Right atrium auricular region (tissue), 2 donors: Measurements from ENCODE around the gene ATG7. TPM values are rescaled to one million over a fixed set of nuclear protein-coding genes. Genes with fewer than 3 reads are reported as not detected.

Source experiments
- DNase-seq: peaks from one replicate; pipeline ENCODE4 v3.0.0-alpha.2; 2019; ENCODE audit warnings: low spot score
- H3K27ac ChIP-seq, 2 donors: fragments of 200-600 bp; sonication (generic); 1 replicate in 1 of 2; 2 replicates in 1 of 2; pipeline ENCODE4 v1.5.1; 2016 to 2019
- H3K27me3 ChIP-seq, 2 donors: fragments of 200-600 bp; sonication (generic); one replicate each; pipeline versions ENCODE4 v1.5.1 to v1.6.0; 2017 to 2019
- H3K36me3 ChIP-seq: fragments of 200-600 bp; sonication (generic); one replicate; pipeline ENCODE4 v1.5.1; 2016
- H3K4me1 ChIP-seq, 2 donors: fragments of 200-600 bp; sonication (generic); one replicate each; pipeline versions ENCODE4 v1.5.1 to v1.6.0; 2017 to 2019
- H3K4me3 ChIP-seq, 2 donors: fragments of 200-600 bp; sonication (generic); 1 replicate in 1 of 2; 2 replicates in 1 of 2; pipeline ENCODE4 v1.5.1; 2017 to 2019; ENCODE audit warnings: mild to moderate bottlenecking in 1 of 2, moderate library complexity in 1 of 2
- H3K9me3 ChIP-seq, 2 donors: fragments of 200-600 bp; sonication (generic); one replicate each; pipeline ENCODE4 v1.5.1; 2019
- total RNA-seq, 2 donors: library from RNA; depleted of rRNA; stranded (reverse); fragments of >200 nt; gene quantifications; one replicate each; pipeline ENCODE4 v1.1.0, GENCODE V29; 2016
- TF ChIP-seq, protein P1 (sequence below), 2 donors: fragments of 200-600 bp; sonication (generic); IDR thresholded peaks; one replicate each; pipeline ENCODE4 v1.5.1; 2019; ENCODE audit warnings: antibody characterized with exemption in 2 of 2

The ATG7 gene
- total RNA-seq, 2 donors from 2014 or later: 15.2 to 23.8 TPM

DNA sequence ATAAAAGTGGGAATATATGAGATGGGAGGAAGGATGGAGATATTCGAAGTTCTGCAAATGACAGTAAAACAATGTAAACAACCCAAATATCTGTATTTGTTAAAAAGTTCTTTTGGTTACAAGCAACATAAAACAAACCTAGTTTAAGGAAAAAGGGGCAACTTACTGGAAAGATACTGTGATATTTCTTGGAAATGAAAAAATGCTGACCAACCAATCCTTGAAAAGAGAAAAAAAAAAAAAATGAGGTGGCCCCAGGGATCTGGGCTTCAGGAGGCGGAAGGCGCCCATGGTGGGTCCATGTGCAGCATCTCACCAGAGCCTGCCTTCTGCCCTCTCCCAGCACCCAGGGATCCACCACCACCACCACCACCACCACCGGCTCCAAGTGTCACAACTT lies 312.4 kb downstream of the ATG7 start:
- Histone ChIP-seq H3K27me3 (no peaks in the 10 kb centered on the region), H3K27ac (no peak overlapping the region), H3K36me3 (no peaks in the 10 kb centered on the region), H3K4me1 (peaks cover 0 to 87% of the 10 kb centered on the region in 2 donors), H3K4me3 (no peak overlapping the region), H3K9me3 (no peaks in the 10 kb centered on the region)
- TF ChIP-seq, protein P1, sequence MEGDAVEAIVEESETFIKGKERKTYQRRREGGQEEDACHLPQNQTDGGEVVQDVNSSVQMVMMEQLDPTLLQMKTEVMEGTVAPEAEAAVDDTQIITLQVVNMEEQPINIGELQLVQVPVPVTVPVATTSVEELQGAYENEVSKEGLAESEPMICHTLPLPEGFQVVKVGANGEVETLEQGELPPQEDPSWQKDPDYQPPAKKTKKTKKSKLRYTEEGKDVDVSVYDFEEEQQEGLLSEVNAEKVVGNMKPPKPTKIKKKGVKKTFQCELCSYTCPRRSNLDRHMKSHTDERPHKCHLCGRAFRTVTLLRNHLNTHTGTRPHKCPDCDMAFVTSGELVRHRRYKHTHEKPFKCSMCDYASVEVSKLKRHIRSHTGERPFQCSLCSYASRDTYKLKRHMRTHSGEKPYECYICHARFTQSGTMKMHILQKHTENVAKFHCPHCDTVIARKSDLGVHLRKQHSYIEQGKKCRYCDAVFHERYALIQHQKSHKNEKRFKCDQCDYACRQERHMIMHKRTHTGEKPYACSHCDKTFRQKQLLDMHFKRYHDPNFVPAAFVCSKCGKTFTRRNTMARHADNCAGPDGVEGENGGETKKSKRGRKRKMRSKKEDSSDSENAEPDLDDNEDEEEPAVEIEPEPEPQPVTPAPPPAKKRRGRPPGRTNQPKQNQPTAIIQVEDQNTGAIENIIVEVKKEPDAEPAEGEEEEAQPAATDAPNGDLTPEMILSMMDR (IDR thresholded peaks at IDR 0.05): no peak
- no peak for DNase-seq

GRCh38 chr3:11587766-11588165 lies 315.6 kb downstream of the ATG7 start:
- H3K9me3 ChIP-seq: no peaks in the 10 kb centered on the region
- TF ChIP-seq, protein P1 (IDR thresholded peaks at IDR 0.05): no peak
- DNase-seq: no peak
- no peak overlapping the region for H3K4me3 ChIP-seq
- H3K27ac ChIP-seq: peak overlapping the region in 1 of 2 donors; percentile 2
- no peaks in the 10 kb centered on the region for H3K27me3 ChIP-seq
- H3K36me3 ChIP-seq: no peaks in the 10 kb centered on the region
- H3K4me1 ChIP-seq: peaks cover 0 to 97% of the 10 kb centered on the region in 2 donors

DNA sequence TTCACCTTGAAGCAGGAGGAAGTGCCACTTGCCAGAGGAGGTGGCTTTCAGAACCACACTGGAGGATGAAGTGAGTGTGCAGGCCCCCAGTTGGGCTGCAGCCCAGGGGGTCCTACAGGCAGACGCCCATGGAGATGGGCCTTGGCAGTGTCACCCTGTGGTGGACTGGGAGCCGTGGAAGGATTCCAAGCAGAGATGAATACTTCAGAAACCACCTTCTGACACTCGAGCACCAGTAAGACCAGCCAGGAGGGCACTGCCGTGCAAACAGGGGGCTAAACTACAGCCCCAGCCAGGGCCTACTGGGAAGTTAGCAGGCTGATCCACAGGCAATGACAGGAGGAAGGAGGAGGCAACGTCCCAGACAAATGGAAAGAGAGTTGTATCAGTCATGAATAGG lies 316.1 kb downstream of the ATG7 start:
- DNase-seq: no peak
- Histone ChIP-seq H3K27ac (peak overlapping the region in 1 of 2 donors; percentile 37), H3K4me3 (no peak overlapping the region), H3K9me3 (no peaks in the 10 kb centered on the region), H3K36me3 (no peaks in the 10 kb centered on the region), H3K27me3 (no peaks in the 10 kb centered on the region), H3K4me1 (peaks cover 0 to 97% of the 10 kb centered on the region in 2 donors)
- TF ChIP-seq, protein P1 (IDR thresholded peaks at IDR 0.05): no peak

- Histone ChIP-seq H3K36me3 (no peaks in the 10 kb centered on the region), H3K9me3 (no peaks in the 10 kb centered on the region), H3K27me3 (no peaks in the 10 kb centered on the region), H3K4me3 (no peak overlapping the region), H3K4me1 (peaks cover 0 to 97% of the 10 kb centered on the region in 2 donors), H3K27ac (peak overlapping the region in 1 of 2 donors; percentile 37)
- TF ChIP-seq, protein P1 (IDR thresholded peaks at IDR 0.05): no peak
- no peak for DNase-seq
These were observed 316.6 kb downstream of the ATG7 start for GRCh38 chr3:11588755-11589154.

DNA sequence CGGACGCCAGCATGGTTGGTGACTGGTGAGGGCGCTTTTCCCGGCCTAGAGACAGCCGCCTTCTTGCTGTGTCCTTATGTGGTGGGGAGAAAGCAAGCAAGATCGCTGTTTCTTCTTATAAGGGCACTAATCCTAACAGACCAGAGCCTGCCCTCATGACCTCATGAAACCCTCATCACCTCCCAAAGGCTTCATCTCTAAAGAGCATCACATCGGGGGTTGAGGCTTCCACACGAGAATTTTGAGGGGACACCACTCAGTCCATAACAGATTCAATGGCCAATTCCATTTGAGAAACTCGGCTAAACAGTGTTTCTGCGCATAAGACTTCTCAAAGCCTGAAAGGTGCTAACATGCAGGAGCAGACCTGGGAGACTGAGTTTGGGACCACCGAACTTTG lies 317.5 kb downstream of the ATG7 start:
- TF ChIP-seq, protein P1 (IDR thresholded peaks at IDR 0.05): no peak
- H3K27me3 ChIP-seq: no peaks in the 10 kb centered on the region
- H3K27ac ChIP-seq: peak overlapping the region in 1 of 2 donors; percentile 85
- no peak overlapping the region for H3K4me3 ChIP-seq
- H3K4me1 ChIP-seq: peaks cover 0 to 91% of the 10 kb centered on the region in 2 donors
- H3K36me3 ChIP-seq: no peaks in the 10 kb centered on the region
- DNase-seq: no peak
- H3K9me3 ChIP-seq: no peaks in the 10 kb centered on the region

- H3K4me3 ChIP-seq: peak overlapping the region in 1 of 2 donors; percentile 2
- TF ChIP-seq, protein P1 (IDR thresholded peaks at IDR 0.05): no peak
These were observed 318.8 kb downstream of the ATG7 start for GRCh38 chr3:11591002-11591355.

More at GRCh38 chr3:11591002-11591355, 318.8 kb downstream of the ATG7 start:
- peak overlapping the region; percentile 75 to 85 for H3K27ac ChIP-seq
- H3K27me3 ChIP-seq: no peaks in the 10 kb centered on the region
- H3K36me3 ChIP-seq: no peaks in the 10 kb centered on the region
- no peak for DNase-seq
- H3K4me1 ChIP-seq: peaks cover 0 to 80% of the 10 kb centered on the region in 2 donors
- no peaks in the 10 kb centered on the region for H3K9me3 ChIP-seq
